Loucy (cell line): ENCODE measurements around the gene ODAD3.

ENCODE experiments used
- CTCF ChIP-seq: fragments of 200-600 bp; sonication (generic); conservative IDR thresholded peaks from 2 replicates; pipeline ENCODE4 v1.5.1; 2014; ENCODE audit warnings: mild to moderate bottlenecking, antibody characterized with exemption, low read length
- EZH2phosphoT487 ChIP-seq: fragments of 200-600 bp; IDR thresholded peaks from 2 replicates; pipeline ENCODE4 v1.6.1; 2018; ENCODE audit warnings: antibody characterized with exemption, mild to moderate bottlenecking, moderate library complexity, borderline replicate concordance

GRCh38 chr19:11483366-11484111 is 48.6 kb upstream of the ODAD3 start:
- TF ChIP-seq CTCF, result no peak
- no peak for TF ChIP-seq EZH2phosphoT487
